Iris pigment epithelial cell (primary cell): ENCODE data around the gene LRIG1.
A peak's percentile ranks its signal among the peaks of the same experiment; 100 is the strongest.

ENCODE experiments used
- DNase-seq: peaks from one replicate; pipeline ENCODE4 v3.0.0-alpha.2; 2011; ENCODE audit warnings: low read depth

LRIG1 gene

GRCh38 chr3:66506154-66506553 is 5.3 kb upstream of the LRIG1 start:
- no peak for DNase-seq

- no peak for DNase-seq
These were observed 4.2 kb upstream of the LRIG1 start for GRCh38 chr3:66504850-66505641.

GRCh38 chr3:66502981-66503380 is 2.2 kb upstream of the LRIG1 start:
- DNase-seq: no peak

GRCh38 chr3:66502245-66502874 is 1.5 kb upstream of the LRIG1 start:
- DNase-seq: no peak

- DNase-seq: no peak
These were observed 842 bp upstream of the LRIG1 start for GRCh38 chr3:66501483-66502244.

- DNase-seq: peak; percentile 36
These were observed 794 bp downstream of the LRIG1 start for GRCh38 chr3:66499881-66500575.

- peak; percentile 5 for DNase-seq
These were observed 1.9 kb downstream of the LRIG1 start for GRCh38 chr3:66498687-66499621.

- DNase-seq: no peak
These were observed 2.7 kb downstream of the LRIG1 start for GRCh38 chr3:66497985-66498671.

GRCh38 chr3:66497288-66497984 is 3.4 kb downstream of the LRIG1 start:
- DNase-seq: no peak

- no peak for DNase-seq
These were observed 4.1 kb downstream of the LRIG1 start for GRCh38 chr3:66496746-66497145.

GRCh38 chr3:66496301-66496700 is 4.5 kb downstream of the LRIG1 start:
- DNase-seq: no peak

- DNase-seq: no peak
These were observed 5.2 kb downstream of the LRIG1 start for GRCh38 chr3:66495668-66496045.

GRCh38 chr3:66494959-66495667 is 5.7 kb downstream of the LRIG1 start:
- DNase-seq: peak; percentile 12

- no peak for DNase-seq
These were observed 7.2 kb downstream of the LRIG1 start for GRCh38 chr3:66493458-66494099.

GRCh38 chr3:66492672-66493071 is 8.2 kb downstream of the LRIG1 start:
- no peak for DNase-seq

- DNase-seq: no peak
These were observed 8.8 kb downstream of the LRIG1 start for GRCh38 chr3:66492071-66492470.

GRCh38 chr3:66490984-66491383 is 9.8 kb downstream of the LRIG1 start:
- peak; percentile 34 for DNase-seq

- DNase-seq: peak; percentile 79
These were observed 10.6 kb downstream of the LRIG1 start for GRCh38 chr3:66490214-66490613.

GRCh38 chr3:66489581-66489980 is 11.2 kb downstream of the LRIG1 start:
- DNase-seq: no peak
